H9 (cell line): ENCODE results near the gene SNAPC2. TPM values are rescaled to one million over a fixed set of nuclear protein-coding genes. Genes with fewer than 3 reads are reported as not detected.

Source experiments
- DNase-seq: peaks from one replicate; pipeline ENCODE4 v3.0.0-alpha.2; 2017
- H2AFZ ChIP-seq: one replicate; pipeline ENCODE4 v1.6.1; 2013; ENCODE audit warnings: mild to moderate bottlenecking, low read length, control low read depth, moderate library complexity
- H2AK5ac ChIP-seq: 2 replicates; pipeline ENCODE4 v1.6.1; 2013; ENCODE audit warnings: low read length, control low read depth, mixed read lengths; ENCODE audit not compliant: insufficient read length
- H2BK120ac ChIP-seq: one replicate; pipeline ENCODE4 v1.6.1; 2013; ENCODE audit warnings: low read depth, mild to moderate bottlenecking, low read length, control low read depth, inconsistent platforms; ENCODE audit not compliant: poor library complexity, severe bottlenecking
- H2BK12ac ChIP-seq: 2 replicates; pipeline ENCODE4 v1.6.1; 2013; ENCODE audit warnings: low read length, control low read depth, mixed read lengths, low read depth; ENCODE audit not compliant: insufficient read length
- H2BK15ac ChIP-seq: 2 replicates; pipeline ENCODE4 v1.6.1; 2013; ENCODE audit warnings: low read depth, low read length, control low read depth
- H2BK20ac ChIP-seq: one replicate; pipeline ENCODE4 v1.6.1; 2013; ENCODE audit warnings: low read depth, mild to moderate bottlenecking, low read length, control low read depth, inconsistent platforms; ENCODE audit not compliant: poor library complexity, severe bottlenecking
- H2BK5ac ChIP-seq: 2 replicates; pipeline ENCODE4 v1.6.1; 2013; ENCODE audit warnings: low read length, control low read depth, mixed read lengths; ENCODE audit not compliant: insufficient read length
- H3K14ac ChIP-seq: 2 replicates; pipeline ENCODE4 v1.6.1; 2013; ENCODE audit warnings: low read length, control low read depth; ENCODE audit not compliant: insufficient read depth
- H3K18ac ChIP-seq: 2 replicates; pipeline ENCODE4 v1.6.1; 2013; ENCODE audit warnings: low read depth, mild to moderate bottlenecking, mixed read lengths, low read length, control low read depth; ENCODE audit not compliant: insufficient read length
- H3K23ac ChIP-seq: 2 replicates; pipeline ENCODE4 v1.6.1; 2013; ENCODE audit warnings: low read length, control low read depth, mixed read lengths, low read depth; ENCODE audit not compliant: insufficient read length
- H3K23me2 ChIP-seq: 2 replicates; pipeline ENCODE4 v1.6.1; 2013; ENCODE audit warnings: low read depth, mild to moderate bottlenecking, mixed read lengths, low read length, control low read depth; ENCODE audit not compliant: insufficient read length, poor library complexity, severe bottlenecking
- H3K27ac ChIP-seq: 2 replicates; pipeline ENCODE4 v1.5.1; 2013; ENCODE audit warnings: low read length, control low read depth, mixed read lengths, low read depth; ENCODE audit not compliant: insufficient read length
- H3K27me3 ChIP-seq: 2 replicates; pipeline ENCODE4 v1.6.1; 2013; ENCODE audit warnings: low read length, control low read depth, inconsistent platforms; ENCODE audit not compliant: insufficient read depth
- H3K4ac ChIP-seq: 2 replicates; pipeline ENCODE4 v1.6.1; 2013; ENCODE audit warnings: low read depth, mild to moderate bottlenecking, control low read depth, inconsistent platforms, low read length, moderate library complexity
- H3K4me1 ChIP-seq: 2 replicates; pipeline ENCODE4 v1.6.1; 2013; ENCODE audit warnings: low read length, control low read depth, inconsistent platforms; ENCODE audit not compliant: insufficient read depth
- H3K4me2 ChIP-seq: 2 replicates; pipeline ENCODE4 v1.6.1; 2013; ENCODE audit warnings: low read length, control low read depth, mixed read lengths; ENCODE audit not compliant: insufficient read length, insufficient read depth
- H3K56ac ChIP-seq: 2 replicates; pipeline ENCODE4 v1.6.1; 2013; ENCODE audit warnings: low read depth, mild to moderate bottlenecking, mixed read lengths, low read length, control low read depth; ENCODE audit not compliant: insufficient read length
- H3K79me1 ChIP-seq: 2 replicates; pipeline ENCODE4 v1.6.1; 2013; ENCODE audit warnings: low read depth, mild to moderate bottlenecking, moderate library complexity, low read length, control low read depth, inconsistent platforms; ENCODE audit not compliant: insufficient read depth, poor library complexity, severe bottlenecking
- H3K79me2 ChIP-seq: 2 replicates; pipeline ENCODE4 v1.6.1; 2013; ENCODE audit warnings: low read length, control low read depth, inconsistent platforms; ENCODE audit not compliant: insufficient read depth
- H3K9ac ChIP-seq: 2 replicates; pipeline ENCODE4 v1.6.1; 2013; ENCODE audit warnings: low read length, control low read depth, mixed read lengths; ENCODE audit not compliant: insufficient read length; ENCODE audit errors: extremely low read depth
- H3K9me3 ChIP-seq: one replicate; pipeline ENCODE4 v1.6.1; 2013; ENCODE audit warnings: low read depth, low read length, inconsistent platforms; ENCODE audit not compliant: control insufficient read depth
- H3T11ph ChIP-seq: one replicate; pipeline ENCODE4 v1.6.1; 2013; ENCODE audit warnings: mild to moderate bottlenecking, low read length, control low read depth, inconsistent platforms
- H4K20me1 ChIP-seq: one replicate; pipeline ENCODE4 v1.6.1; 2013; ENCODE audit not compliant: control insufficient read depth, insufficient read length, insufficient read depth
- H4K5ac ChIP-seq: 2 replicates; pipeline ENCODE4 v1.6.1; 2013; ENCODE audit warnings: low read depth, mild to moderate bottlenecking, mixed read lengths, low read length, control low read depth; ENCODE audit not compliant: insufficient read length
- H4K8ac ChIP-seq: replicated peaks from 2 replicates; pipeline ENCODE4 v1.6.1; 2013; ENCODE audit warnings: low read length, control low read depth, mixed read lengths, low read depth; ENCODE audit not compliant: insufficient read length
- H4K91ac ChIP-seq: 2 replicates; pipeline ENCODE4 v1.6.1; 2013; ENCODE audit warnings: low read depth, mild to moderate bottlenecking, moderate library complexity, mixed read lengths, low read length, control low read depth; ENCODE audit not compliant: insufficient read length
- H3K27ac Mint-ChIP-seq, 3 experiments: 2 replicates in 2 of 3; 3 replicates in 1 of 3; pipeline ENCODE4 v1.8.0; 2020 to 2021; ENCODE audit warnings: mixed read lengths in 3 of 3, mild to moderate bottlenecking in 1 of 3, moderate library complexity in 1 of 3
- H3K27me3 Mint-ChIP-seq: 2 replicates; pipeline ENCODE4 v1.8.0; 2021; ENCODE audit warnings: low read depth, mild to moderate bottlenecking, moderate library complexity, mixed read lengths
- H3K36me3 Mint-ChIP-seq, 3 experiments: 2 replicates in 2 of 3; 3 replicates in 1 of 3; pipeline ENCODE4 v1.8.0; 2020 to 2021; ENCODE audit warnings: low read depth in 3 of 3, mixed read lengths in 3 of 3; ENCODE audit not compliant: insufficient read depth in 1 of 3
- H3K4me1 Mint-ChIP-seq, 2 experiments: 2 replicates each; pipeline ENCODE4 v1.8.0; 2020; ENCODE audit warnings: mixed read lengths in 2 of 2
- H3K4me3 Mint-ChIP-seq, 2 experiments: 2 replicates in 1 of 2; 3 replicates in 1 of 2; pipeline ENCODE4 v1.8.0; 2020 to 2021; ENCODE audit warnings: mild to moderate bottlenecking in 2 of 2, mixed read lengths in 2 of 2, moderate library complexity in 1 of 2
- H3K9me3 Mint-ChIP-seq, 2 experiments: 2 replicates in 1 of 2; 3 replicates in 1 of 2; pipeline ENCODE4 v1.8.0; 2020; ENCODE audit warnings: mild to moderate bottlenecking in 2 of 2, mixed read lengths in 2 of 2, moderate library complexity in 1 of 2
- WGBS: extraction: QIAGEN DNeasy Blood & Tissue Kit; methylation state at CpG from one replicate; pipeline ENCODE4 v1.1.7; 2013; ENCODE audit warnings: missing lambda C conversion rate, low lambda C conversion rate, mixed read lengths; ENCODE audit not compliant: insufficient read length; ENCODE audit errors: extremely low coverage; 5-methylcytosine and 5-hydroxymethylcytosine counted together
- total RNA-seq: library from RNA; stranded (reverse); gene quantifications from 2 replicates; pipeline ENCODE4 v1.2.1, GENCODE V29; 2021
- TF ChIP-seq, protein P1 (sequence below): fragments of 200-600 bp; sonication (generic); conservative IDR thresholded peaks from 3 replicates; pipeline ENCODE4 v1.8.0; 2021; ENCODE audit warnings: antibody characterized with exemption, mild to moderate bottlenecking

The SNAPC2 gene
- total RNA-seq, 1 experiment from 2014 or later, result 17.8 TPM

DNA sequence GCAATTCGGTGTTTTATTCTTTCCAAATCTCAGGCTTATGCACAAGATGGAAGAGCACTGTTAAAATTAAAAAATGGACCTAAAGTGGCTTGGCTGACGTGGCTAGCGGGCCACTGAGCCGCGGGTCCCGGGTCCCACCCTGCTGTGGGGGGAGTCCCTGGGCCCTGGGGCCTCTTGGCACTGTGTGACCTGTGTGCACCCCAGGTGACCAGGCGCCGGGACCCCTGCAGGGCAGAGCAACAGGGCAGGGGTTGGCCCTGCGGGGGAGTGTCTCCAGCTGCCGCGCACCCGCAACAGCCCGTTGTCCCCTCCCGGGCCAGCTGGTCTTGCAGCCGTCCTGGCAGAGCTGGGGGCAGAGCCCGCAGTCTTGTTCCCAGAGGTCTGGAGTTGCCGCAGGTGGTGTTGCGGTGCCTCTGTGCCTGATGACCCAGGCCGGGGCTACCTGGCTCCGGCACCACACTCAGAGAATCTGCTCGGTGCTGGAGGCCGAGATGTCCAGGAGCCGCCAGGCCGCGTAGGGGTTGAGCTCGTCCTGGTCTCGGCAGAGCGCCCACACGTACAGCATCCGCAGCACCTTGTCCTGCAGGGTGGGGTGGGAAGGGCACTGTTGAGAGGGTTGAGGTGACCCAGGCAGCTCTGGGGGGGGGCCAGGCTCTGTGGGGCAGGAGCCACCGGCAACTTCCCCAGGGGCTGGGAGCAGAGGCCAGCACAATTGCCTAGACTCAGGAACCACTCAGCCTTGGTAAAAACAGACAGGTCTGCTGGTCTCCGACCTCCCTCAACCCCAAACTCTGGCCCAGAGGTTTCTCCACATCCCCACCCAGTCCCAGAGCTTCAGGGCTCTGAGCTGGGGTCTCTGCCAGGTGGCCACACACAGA, 6.8 kb downstream of the SNAPC2 start:
- Histone ChIP-seq H4K20me1 (no peaks in the 10 kb centered on the region), H3K27ac (no peak overlapping the region), H2AFZ (no peak overlapping the region), H2BK12ac (no peak overlapping the region), H2BK5ac (no peak overlapping the region), H2BK20ac (no peak overlapping the region), H2BK120ac (no peak overlapping the region), H3K14ac (no peak overlapping the region; the same call in 1 of the 2 replicates), H3K23ac (no peak overlapping the region), H4K8ac (no peak overlapping the region), H3K56ac (no peak overlapping the region), H4K5ac (no peak overlapping the region), H3K4me2 (no peak overlapping the region), H3T11ph (no peak overlapping the region), H3K4ac (no peak overlapping the region), H3K18ac (no peak overlapping the region), H3K9ac (no peak overlapping the region), H3K23me2 (no peaks in the 10 kb centered on the region), H3K79me2 (no peaks in the 10 kb centered on the region), H3K79me1 (no peaks in the 10 kb centered on the region), H4K91ac (no peak overlapping the region), H3K4me1 (0 out of 2 replicates have a peak, but pooled peaks cover 4% of the 10 kb centered on the region), H3K9me3 (no peaks in the 10 kb centered on the region), H2BK15ac (no peak overlapping the region), H2AK5ac (no peak overlapping the region), H3K27me3 (no peaks in the 10 kb centered on the region)
- no CpG with 5 or more reads among the region's 32 CpGs for WGBS
- Mint-ChIP-seq H3K27me3 (no peaks in the 10 kb centered on the region), H3K4me3 (peak overlapping the region; percentile 60 to 85), H3K4me1 (peaks cover 6 to 11% of the 10 kb centered on the region in 2 experiments), H3K36me3 (peaks cover 5 to 43% (median 23%) of the 10 kb centered on the region in 3 experiments; a peak in 6 of 7 replicates), H3K9me3 (no peaks in the 10 kb centered on the region), H3K27ac (no peak overlapping the region)
- TF ChIP-seq, protein P1, sequence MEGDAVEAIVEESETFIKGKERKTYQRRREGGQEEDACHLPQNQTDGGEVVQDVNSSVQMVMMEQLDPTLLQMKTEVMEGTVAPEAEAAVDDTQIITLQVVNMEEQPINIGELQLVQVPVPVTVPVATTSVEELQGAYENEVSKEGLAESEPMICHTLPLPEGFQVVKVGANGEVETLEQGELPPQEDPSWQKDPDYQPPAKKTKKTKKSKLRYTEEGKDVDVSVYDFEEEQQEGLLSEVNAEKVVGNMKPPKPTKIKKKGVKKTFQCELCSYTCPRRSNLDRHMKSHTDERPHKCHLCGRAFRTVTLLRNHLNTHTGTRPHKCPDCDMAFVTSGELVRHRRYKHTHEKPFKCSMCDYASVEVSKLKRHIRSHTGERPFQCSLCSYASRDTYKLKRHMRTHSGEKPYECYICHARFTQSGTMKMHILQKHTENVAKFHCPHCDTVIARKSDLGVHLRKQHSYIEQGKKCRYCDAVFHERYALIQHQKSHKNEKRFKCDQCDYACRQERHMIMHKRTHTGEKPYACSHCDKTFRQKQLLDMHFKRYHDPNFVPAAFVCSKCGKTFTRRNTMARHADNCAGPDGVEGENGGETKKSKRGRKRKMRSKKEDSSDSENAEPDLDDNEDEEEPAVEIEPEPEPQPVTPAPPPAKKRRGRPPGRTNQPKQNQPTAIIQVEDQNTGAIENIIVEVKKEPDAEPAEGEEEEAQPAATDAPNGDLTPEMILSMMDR, result no peak
- no peak for DNase-seq
